Uterus (tissue), 2 donors: Measurements from ENCODE around the gene FMNL3.

Experiments used
- POLR2A ChIP-seq, 2 donors: fragments of 450-650 bp; IDR thresholded peaks; one replicate each; pipeline ENCODE4 v1.6.1; 2016; ENCODE audit warnings: antibody characterized with exemption in 2 of 2, mild to moderate bottlenecking in 1 of 2, moderate library complexity in 1 of 2
- TF ChIP-seq, protein P1 (sequence below), 4 experiments: fragments of 200-600 bp in 2 of 4; fragments of 450-650 bp in 2 of 4; sonication (generic) in 2 of 4; IDR thresholded peaks; one replicate each; pipeline ENCODE4 v1.5.1; 2016 to 2019; ENCODE audit warnings: antibody characterized with exemption in 4 of 4, mild to moderate bottlenecking in 2 of 4, moderate library complexity in 1 of 4

- TF ChIP-seq, protein P1, sequence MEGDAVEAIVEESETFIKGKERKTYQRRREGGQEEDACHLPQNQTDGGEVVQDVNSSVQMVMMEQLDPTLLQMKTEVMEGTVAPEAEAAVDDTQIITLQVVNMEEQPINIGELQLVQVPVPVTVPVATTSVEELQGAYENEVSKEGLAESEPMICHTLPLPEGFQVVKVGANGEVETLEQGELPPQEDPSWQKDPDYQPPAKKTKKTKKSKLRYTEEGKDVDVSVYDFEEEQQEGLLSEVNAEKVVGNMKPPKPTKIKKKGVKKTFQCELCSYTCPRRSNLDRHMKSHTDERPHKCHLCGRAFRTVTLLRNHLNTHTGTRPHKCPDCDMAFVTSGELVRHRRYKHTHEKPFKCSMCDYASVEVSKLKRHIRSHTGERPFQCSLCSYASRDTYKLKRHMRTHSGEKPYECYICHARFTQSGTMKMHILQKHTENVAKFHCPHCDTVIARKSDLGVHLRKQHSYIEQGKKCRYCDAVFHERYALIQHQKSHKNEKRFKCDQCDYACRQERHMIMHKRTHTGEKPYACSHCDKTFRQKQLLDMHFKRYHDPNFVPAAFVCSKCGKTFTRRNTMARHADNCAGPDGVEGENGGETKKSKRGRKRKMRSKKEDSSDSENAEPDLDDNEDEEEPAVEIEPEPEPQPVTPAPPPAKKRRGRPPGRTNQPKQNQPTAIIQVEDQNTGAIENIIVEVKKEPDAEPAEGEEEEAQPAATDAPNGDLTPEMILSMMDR (IDR thresholded peaks at IDR 0.05), result no peak
- no peak for TF ChIP-seq POLR2A (IDR thresholded peaks at IDR 0.05)
Observed at GRCh38 chr12:49659753-49660152, 47.5 kb downstream of the FMNL3 start.
